ENCODE data around the gene MAGEC1.
"Not testable (repeated sequence)": the region's sequence is repeated elsewhere in the genome, so short reads cannot be mapped to it uniquely, and the experiment has no call there.

Gene MAGEC1

GRCh38 chrX:141903400-141904155 lies at the start of gene MAGEC1:
MAGEC1 (plus strand) TSS chrX:141903894; CDS start chrX:141905073, 1,179 bp downstream.
- no peak for DNase-seq (ENCODE audit: low spot score)

DNA sequence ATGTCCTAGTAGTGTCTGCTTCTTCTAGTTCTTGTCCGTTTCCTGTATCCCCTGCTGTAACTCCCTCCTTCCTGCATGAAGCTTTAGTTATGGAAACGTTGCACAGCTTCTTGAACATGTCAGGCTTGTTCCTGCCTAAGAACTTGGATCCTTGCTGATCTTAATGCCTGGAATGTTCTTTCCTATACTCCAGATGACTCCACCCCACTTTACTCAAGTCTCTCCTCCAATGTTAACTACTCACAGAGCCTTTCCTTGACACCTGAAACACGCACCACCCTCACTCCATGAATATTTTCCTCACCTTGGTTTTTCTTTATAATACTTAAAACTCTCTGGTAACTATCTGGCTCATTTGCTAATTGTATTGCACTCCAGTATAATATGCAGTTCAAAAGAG lies 46.2 kb upstream of the MAGEC1 start:
- no peak for DNase-seq (ENCODE audit: low spot score)

DNA sequence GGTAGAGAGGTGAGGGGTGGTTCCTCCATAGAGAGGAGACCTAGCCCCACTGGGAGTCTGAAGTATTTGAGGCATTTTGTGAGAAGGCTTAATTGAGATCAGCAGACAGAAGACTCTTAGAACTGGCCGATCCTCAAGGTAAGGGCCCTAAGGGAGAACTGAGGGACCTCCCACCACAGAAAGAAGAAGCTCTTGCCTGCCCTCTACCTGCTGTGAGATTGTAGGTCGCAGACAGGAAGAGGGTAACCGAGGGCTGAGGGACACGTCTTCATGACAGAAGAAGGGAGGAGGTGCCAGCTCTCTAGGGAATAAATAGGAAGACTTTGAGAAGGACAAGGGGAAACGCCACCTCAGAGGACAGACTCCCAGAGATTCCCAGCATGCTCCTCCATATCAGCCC lies 24.1 kb upstream of the MAGEC1 start:
- no peak for DNase-seq (ENCODE audit: low spot score)

DNA sequence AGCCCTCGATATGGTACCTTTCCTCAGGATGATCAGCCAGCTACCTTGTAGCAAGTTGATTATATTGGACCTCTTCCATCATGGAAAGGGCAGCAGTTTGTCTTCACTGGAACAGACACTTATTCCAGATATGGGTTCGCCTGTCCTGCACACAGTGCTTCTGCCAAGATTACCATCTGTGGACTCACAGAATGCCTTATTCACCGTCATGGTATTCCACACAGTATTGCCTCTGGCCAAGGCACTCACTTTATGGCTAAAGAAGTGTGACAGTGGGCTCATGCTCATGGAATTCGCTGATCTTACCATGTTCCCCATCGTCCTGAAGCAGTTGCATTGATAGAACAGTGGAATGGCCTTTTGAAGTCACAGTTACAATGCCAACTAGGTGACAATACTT lies 14.9 kb upstream of the MAGEC1 start:
- not testable (repeated sequence) for DNase-seq (ENCODE audit: low spot score)

- no peak for DNase-seq (ENCODE audit: low spot score)
Measured at GRCh38 chrX:141894733-141895132, 9.0 kb upstream of the MAGEC1 start.

- DNase-seq (ENCODE audit: low spot score): no peak
Measured at GRCh38 chrX:141897690-141898089, 6.0 kb upstream of the MAGEC1 start.

GRCh38 chrX:141902366-141902765 lies 1.3 kb upstream of the MAGEC1 start:
- no peak for DNase-seq (ENCODE audit: low spot score)

- no peak for DNase-seq (ENCODE audit: low spot score)
Measured at GRCh38 chrX:141904262-141904661, 568 bp downstream of the MAGEC1 start.

GRCh38 chrX:141917801-141918200 lies 14.1 kb downstream of the MAGEC1 start:
- DNase-seq (ENCODE audit: low spot score): no peak

GRCh38 chrX:141924293-141924692 lies 20.6 kb downstream of the MAGEC1 start:
- DNase-seq (ENCODE audit: low spot score): no peak

- DNase-seq (ENCODE audit: low spot score): no peak
Measured at GRCh38 chrX:141928432-141928831, 24.7 kb downstream of the MAGEC1 start.

DNA sequence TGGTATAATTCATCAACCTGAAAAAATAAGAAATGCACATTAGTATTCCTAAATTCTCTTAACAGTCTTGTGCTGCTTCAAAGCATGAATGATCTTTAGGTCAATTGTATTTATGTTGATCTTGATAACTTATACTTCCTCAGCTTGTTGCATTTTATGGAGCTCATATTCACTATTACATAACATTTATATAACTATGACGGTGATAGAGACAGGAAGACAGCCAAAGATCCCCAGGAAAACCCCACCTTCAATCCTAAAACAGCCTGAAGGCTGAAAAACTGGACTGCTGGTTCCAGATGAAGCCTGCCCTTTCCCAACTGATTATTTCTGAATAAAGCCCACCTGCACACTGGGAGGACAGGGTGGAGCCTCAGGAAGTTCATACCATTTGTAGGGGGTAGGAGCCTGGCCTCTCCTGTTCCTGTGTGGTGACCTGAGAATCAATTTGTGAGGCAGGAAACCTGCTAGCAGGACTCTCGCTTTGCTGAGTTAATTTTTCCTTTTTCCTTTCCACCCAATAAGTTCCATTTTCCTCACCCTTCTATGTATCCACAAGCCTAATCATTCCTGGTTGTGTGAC lies 30.5 kb downstream of the MAGEC1 start:
- no peak for DNase-seq (ENCODE audit: low spot score)

DNA sequence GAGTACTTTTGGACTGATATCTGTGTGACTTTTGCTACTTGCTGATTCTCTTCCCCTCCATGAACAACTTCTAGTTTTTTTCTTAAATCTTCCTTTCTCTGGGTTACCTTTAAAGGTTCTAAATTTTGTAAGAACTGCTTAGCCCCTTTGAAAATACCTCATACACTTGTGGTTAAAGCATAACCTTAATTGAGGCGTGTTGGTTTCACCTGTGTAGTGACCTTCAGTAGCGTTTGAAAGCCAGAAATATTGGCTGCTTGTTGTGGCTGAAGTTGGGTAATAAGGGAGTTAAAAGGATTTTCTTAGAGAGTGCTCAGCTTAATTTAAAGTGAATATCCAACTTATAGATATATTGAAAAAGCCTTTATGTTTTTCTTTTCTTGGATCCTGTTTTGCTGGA lies 32.0 kb downstream of the MAGEC1 start:
- no peak for DNase-seq (ENCODE audit: low spot score)

GRCh38 chrX:141936080-141936479 lies 32.4 kb downstream of the MAGEC1 start:
- DNase-seq (ENCODE audit: low spot score): no peak

- DNase-seq (ENCODE audit: low spot score): no peak
Measured at GRCh38 chrX:141941234-141941633, 37.5 kb downstream of the MAGEC1 start.

DNA sequence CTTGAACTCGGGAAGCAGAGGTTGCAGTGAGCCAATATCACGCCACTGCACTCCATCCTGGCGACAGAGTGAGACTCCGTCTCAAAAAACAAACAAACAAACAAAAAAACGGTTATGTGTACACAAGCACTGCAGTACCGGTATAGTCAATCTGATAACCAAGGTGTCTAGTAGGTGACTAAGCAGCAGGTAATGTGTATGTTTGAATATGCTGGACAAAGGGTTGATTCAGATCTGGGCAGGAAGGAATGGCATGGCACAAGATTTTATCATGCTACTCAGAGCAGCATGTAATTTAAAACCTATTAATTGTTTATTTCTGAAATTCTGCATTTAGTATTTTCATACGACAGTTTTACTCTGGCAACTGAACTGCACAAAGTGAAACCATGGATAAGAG lies 41.7 kb downstream of the MAGEC1 start:
- DNase-seq (ENCODE audit: low spot score): no peak

DNA sequence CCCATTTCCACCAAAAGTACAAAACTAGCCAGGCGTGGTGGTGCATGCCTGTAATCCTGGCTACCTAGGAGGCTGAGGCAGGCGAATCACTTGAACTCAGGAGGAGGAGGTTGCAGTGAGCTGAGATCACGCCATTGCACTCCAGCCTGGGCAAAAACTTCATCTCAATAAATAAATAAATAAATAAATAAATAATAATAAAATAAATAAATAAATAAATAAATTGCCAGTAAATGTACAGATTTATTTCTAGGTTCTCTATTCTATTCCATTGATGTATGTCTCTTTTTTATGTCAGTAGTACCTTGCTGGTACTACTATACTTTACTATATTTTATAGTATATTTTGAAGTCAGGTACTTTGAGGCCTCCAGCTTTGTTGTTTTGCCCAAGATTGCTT lies 43.7 kb downstream of the MAGEC1 start:
- DNase-seq (ENCODE audit: low spot score): no peak

DNA sequence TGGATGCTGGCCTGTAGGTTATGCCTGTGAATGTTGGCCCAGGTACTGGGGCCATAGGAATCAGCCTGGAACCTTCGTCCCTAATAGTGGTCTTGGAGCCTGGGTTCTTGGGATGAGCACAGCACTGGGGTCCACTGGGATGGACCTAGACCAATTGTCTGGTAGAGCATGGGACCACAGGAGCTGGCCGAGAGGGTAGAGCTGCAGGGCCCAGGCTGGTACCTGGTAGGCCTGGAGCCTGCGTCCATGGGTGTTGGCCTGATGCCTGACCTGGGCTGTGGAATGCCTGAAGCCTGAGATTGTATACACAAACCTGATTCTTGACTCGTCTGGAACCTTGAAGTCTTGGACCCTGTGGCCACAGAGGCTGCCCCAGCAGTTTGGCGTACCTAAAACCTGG lies 48.9 kb downstream of the MAGEC1 start:
- no peak for DNase-seq (ENCODE audit: low spot score)

GRCh38 chrX:141958675-141959074 lies 55.0 kb downstream of the MAGEC1 start:
- DNase-seq (ENCODE audit: low spot score): no peak
